Activated CD4-positive, alpha-beta T cell treated with anti-CD3 and anti-CD28 coated beads for 36 hours (primary cell): ENCODE data around the gene TFR2. TPM values are rescaled to one million over a fixed set of nuclear protein-coding genes. Genes with fewer than 3 reads are reported as not detected.

Experiments used
- ATAC-seq: fragments of 200-7000 bp; cut with Tn5 transposase; one replicate; pipeline ENCODE4 v1.10.0; 2021; ENCODE audit warnings: mild to moderate bottlenecking, moderate library complexity
- CTCF ChIA-PET: fragments of 350-600 bp; sonication (Branson Sonifier 250); formaldehyde crosslinking; loops from one replicate; lab custom pipeline; 2021; ENCODE audit warnings: antibody characterized with exemption; lab: Charles Lee
- POLR2A ChIA-PET: fragments of 350-600 bp; sonication (Branson Sonifier 250); formaldehyde crosslinking; loops from one replicate; lab custom pipeline; 2021; ENCODE audit warnings: antibody characterized with exemption, inconsistent platforms; lab: Charles Lee
- DNase-seq: peaks from one replicate; pipeline ENCODE4 v3.0.0-alpha.2; 2020
- H3K27ac Mint-ChIP-seq: one replicate; pipeline ENCODE4 v1.8.0; 2021; ENCODE audit warnings: mixed read lengths
- H3K27me3 Mint-ChIP-seq: one replicate; pipeline ENCODE4 v1.8.0; 2021; ENCODE audit warnings: mixed read lengths
- H3K36me3 Mint-ChIP-seq: one replicate; pipeline ENCODE4 v1.8.0; 2021; ENCODE audit warnings: low read depth, mixed read lengths
- H3K4me1 Mint-ChIP-seq: one replicate; pipeline ENCODE4 v1.8.0; 2021; ENCODE audit warnings: mixed read lengths
- H3K4me3 Mint-ChIP-seq: one replicate; pipeline ENCODE4 v1.8.0; 2021; ENCODE audit warnings: mild to moderate bottlenecking, moderate library complexity, mixed read lengths
- H3K9me3 Mint-ChIP-seq: one replicate; pipeline ENCODE4 v1.8.0; 2021; ENCODE audit warnings: low read depth, mixed read lengths
- intact Hi-C, 2 experiments: fragments of 100-400 bp; cut with DNase I in 1 of 2; cut with micrococcal nuclease in 1 of 2; formaldehyde crosslinking; loops; one replicate each; pipeline versions ENCODE4 v1.14.2 to v1.15.1; 2022 to 2024; cut with DNase I, micrococcal nuclease
- total RNA-seq, 2 experiments: library from RNA; stranded (reverse); gene quantifications; one replicate each; pipeline ENCODE4 v1.2.3, GENCODE V29; 2021

TFR2 gene
- total RNA-seq, 2 experiments from 2014 or later: 10.1 to 12.4 TPM

DNA sequence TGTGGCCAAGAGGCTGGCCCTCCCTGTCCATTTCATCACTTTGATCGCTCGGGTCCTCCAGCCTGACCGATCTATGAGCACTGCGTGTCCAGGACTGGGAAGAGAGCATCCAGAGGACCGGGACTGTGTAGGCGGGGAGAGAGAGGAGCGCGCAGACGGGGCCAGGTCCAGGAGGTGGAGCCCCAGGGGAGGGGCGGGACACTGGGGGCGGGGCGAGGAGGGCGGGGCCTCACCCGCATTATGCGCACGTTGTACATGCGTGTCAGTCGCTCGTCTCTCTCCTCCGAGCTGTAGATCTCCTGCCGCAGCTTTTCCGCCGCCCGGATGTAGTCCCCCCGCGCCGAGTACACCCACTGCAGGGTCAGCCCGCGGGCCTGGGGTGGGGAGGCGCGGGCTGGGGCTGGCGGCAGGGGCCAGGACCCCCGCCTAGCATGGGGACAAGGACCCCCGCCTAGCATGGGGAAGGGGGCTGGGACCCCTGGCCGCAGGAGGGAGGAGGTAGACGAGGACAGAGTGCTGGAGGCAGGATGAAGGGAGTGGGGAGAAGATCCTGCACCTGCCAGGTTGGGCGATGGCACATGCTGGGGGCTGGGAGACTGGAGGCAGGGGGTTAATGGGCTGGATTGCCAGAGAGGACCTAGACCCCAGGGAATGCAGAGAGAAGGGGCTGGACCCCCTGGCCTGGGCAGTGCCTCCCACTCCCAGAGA is 14.7 kb downstream of the TFR2 start:
- Mint-ChIP-seq H3K9me3 (no peaks in the 10 kb centered on the region), H3K4me1 (peaks cover 13% of the 10 kb centered on the region), H3K27ac (peak overlapping the region; percentile 47), H3K36me3 (peaks cover 3% of the 10 kb centered on the region), H3K27me3 (no peaks in the 10 kb centered on the region), H3K4me3 (peak overlapping the region; percentile 71)
- intact Hi-C loops: loop anchor here (1.0 to 5.0 kb wide), 8 partner anchors 14 to 226 kb away; partner anchors contain the start of genes GNB2 (in 2 of the 2), MOSPD3 (in 2 of the 2), FBXO24 (in 1 of the 2) and LRCH4 (in 1 of the 2)
- POLR2A ChIA-PET: interaction anchor here (0.6 to 1.4 kb wide), 5 partner anchors 9 to 550 kb away, joined by 3 to 8 read pairs (median 3); partner anchors contain the start of genes FBXO24 and LRCH4
- CTCF ChIA-PET: interaction anchor here (0.5 to 2.9 kb wide), 7 partner anchors 9 to 226 kb away, joined by 3 to 10 read pairs (median 3); partner anchors contain the start of genes FBXO24, MOSPD3, POP7 and SLC12A9
- ATAC-seq (peak; percentile 99), DNase-seq (peak; percentile 96)

DNA sequence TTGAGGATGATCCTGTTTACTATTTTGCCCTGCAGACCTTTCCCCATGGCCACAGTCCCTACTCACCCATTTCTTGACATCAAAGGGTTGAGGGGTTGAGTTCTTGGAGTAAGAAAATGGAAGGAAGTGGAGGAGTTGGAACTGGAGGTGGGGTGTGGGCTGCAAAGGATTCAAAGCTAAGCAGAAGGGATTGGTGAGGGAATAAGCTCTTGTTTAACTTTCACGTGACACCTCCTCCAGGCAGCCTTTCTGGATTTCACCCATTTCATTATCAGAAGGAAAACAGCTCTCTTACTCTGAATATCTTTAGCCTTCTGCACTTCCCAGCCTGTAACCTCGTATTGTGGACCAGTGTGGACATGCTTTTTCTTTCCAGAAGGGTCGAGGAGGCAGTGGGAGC is 15.3 kb downstream of the TFR2 start:
- intact Hi-C loops: loop anchor here (1.0 to 5.0 kb wide), 8 partner anchors 14 to 226 kb away; partner anchors contain the start of genes GNB2 (in 2 of the 2), MOSPD3 (in 2 of the 2), FBXO24 (in 1 of the 2) and LRCH4 (in 1 of the 2)
- Mint-ChIP-seq H3K4me1 (peaks cover 13% of the 10 kb centered on the region), H3K4me3 (peak overlapping the region; percentile 71), H3K27ac (no peak overlapping the region), H3K9me3 (no peaks in the 10 kb centered on the region), H3K27me3 (no peaks in the 10 kb centered on the region), H3K36me3 (peaks cover 3% of the 10 kb centered on the region)
- no peak for ATAC-seq
- no peak for DNase-seq
- ChIA-PET CTCF (interaction anchor here (0.7 to 2.9 kb wide), 5 partner anchors 8 to 79 kb away, joined by 3 to 10 read pairs (median 4); partner anchors contain the start of genes FBXO24, MOSPD3 and POP7), POLR2A (interaction anchor here (0.8 to 1.4 kb wide), 3 partner anchors 10 to 40 kb away, joined by 3 to 8 read pairs (median 5); partner anchors contain the start of genes FBXO24 and LRCH4)

DNA sequence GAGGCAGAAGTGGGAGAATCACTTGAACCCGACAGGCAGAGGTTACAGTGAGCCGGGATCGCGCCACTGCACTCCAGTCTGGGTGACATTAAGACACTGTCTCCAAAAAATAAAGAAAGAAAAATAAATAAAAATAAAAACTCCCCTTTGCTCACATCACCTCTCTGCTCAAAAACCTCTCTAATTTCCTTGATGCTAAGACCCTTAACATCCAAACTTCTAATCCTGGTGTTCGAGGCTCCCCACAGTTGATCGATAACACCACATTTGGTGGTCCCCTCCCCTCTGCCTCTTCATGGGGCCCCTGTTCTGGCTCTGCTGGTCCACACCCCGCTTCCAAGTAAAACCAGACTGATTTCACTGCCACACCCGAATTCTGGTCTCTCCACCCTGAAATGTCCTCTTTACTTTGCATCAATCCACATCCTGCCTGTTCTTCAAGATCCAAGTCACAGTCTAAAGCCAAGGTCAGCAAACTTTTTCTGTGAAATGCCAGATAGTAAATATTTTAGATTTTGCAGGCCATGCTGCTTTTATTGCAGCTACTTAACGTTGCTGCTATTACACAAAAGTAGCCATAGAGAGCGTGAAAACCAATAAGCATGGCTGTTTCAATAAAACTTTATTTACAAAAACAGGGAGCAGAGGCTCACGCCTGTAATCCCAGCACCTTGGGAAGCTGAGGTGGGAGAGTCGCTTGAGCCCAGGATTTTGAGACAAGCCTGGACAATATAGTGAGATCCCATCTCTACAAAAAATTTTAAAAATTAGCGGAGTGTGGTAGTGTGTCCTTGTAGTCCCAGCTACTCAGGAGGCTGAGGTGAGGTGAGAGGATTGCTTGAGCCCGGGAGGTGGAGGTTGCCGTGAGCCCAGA is 17.2 kb downstream of the TFR2 start:
- no peak overlapping the region for H3K27ac Mint-ChIP-seq
- no peak overlapping the region for H3K4me3 Mint-ChIP-seq
- no peaks in the 10 kb centered on the region for H3K27me3 Mint-ChIP-seq
- H3K9me3 Mint-ChIP-seq: no peaks in the 10 kb centered on the region
- no peak for DNase-seq
- ATAC-seq: no peak
- peaks cover 9% of the 10 kb centered on the region for H3K4me1 Mint-ChIP-seq
- peaks cover 2% of the 10 kb centered on the region for H3K36me3 Mint-ChIP-seq
- ChIA-PET POLR2A (no interaction called here), CTCF (interaction anchor here (0.7 to 1.3 kb wide), 5 partner anchors 9 to 199 kb away, joined by 3 to 4 read pairs (median 3); no protein-coding TSS in a partner anchor)
- intact Hi-C loops: no loop called here

DNA sequence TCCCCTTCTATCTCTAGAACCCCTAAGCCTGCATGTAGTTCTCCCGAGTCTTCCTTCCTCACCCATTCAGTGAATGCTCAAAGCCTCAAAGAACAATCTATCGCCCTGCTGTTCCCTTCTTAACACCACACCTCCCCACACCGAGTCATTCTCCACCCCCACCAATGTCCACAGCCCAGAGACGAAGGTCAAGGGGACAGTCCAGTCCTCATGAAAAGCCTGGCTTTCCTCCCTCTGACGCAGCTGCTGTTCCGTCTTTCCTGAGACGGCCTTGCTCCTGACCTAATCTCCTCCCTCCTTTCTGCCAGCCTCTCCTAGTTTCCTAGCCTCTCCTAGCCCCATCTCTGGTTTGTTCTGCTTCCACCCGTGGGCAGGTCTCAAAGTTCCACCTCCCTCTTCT is 19.8 kb downstream of the TFR2 start:
- H3K4me1 Mint-ChIP-seq: peaks cover 9% of the 10 kb centered on the region
- no peak for ATAC-seq
- no peaks in the 10 kb centered on the region for H3K9me3 Mint-ChIP-seq
- ChIA-PET CTCF (interaction anchor here (0.8 kb wide), 1 partner anchor 463 kb away, joined by 3 read pairs; no protein-coding TSS in a partner anchor), POLR2A (no interaction called here)
- no peak overlapping the region for H3K4me3 Mint-ChIP-seq
- intact Hi-C loops: no loop called here
- no peak for DNase-seq
- no peaks in the 10 kb centered on the region for H3K27me3 Mint-ChIP-seq
- H3K27ac Mint-ChIP-seq: no peak overlapping the region
- H3K36me3 Mint-ChIP-seq: peaks cover 2% of the 10 kb centered on the region

DNA sequence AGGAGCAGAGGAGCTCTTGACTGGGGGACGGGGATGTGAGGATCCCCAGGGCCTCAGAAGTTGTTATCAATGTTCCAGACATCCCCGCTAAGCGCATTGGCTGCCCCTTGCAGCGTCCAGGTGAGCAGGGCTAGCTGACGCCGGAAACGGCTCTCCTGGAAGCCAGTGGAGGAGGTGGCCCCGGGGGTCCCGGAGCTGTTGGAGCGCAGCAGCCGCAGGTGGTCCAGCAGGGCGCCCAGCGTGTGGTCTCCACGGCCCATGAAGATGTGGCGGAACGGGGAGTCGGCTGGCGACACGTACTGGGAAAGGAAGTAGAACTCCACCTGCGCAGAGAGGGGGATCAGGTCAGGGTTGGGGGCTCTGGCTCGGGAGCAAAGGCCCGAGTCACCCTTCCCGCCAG is 20.5 kb downstream of the TFR2 start:
- POLR2A ChIA-PET: no interaction called here
- no peak overlapping the region for H3K27ac Mint-ChIP-seq

DNA sequence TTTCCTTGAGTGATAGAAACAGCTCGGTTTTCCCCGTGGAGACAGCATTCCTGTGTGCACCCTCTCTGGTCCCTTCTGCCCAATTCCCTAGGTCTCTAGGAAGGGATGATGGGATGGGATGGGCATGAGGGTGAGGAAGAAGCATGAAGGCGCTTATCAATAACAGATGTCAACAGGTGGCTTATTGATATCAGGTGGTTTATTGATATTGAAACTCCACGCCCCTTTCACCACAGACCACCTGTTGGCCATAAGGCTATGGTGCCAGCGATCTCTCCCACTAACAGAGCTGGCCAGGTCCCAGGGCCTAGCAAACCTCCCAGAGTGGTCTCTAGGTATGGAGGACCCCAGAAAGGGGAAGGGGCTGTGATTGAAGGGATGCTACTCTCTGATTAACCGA is 21.1 kb downstream of the TFR2 start:
- CTCF ChIA-PET: interaction anchor here (1.5 kb wide), 2 partner anchors 8 to 86 kb away, joined by 3 read pairs; partner anchors contain the start of genes MOSPD3 and POP7
- POLR2A ChIA-PET: interaction anchor here (0.5 kb wide), 1 partner anchor 211 kb away, joined by 4 read pairs; no protein-coding TSS in a partner anchor
- H3K27ac Mint-ChIP-seq: no peak overlapping the region
- H3K27me3 Mint-ChIP-seq: no peaks in the 10 kb centered on the region
- ATAC-seq: no peak
- no peaks in the 10 kb centered on the region for H3K4me1 Mint-ChIP-seq
- DNase-seq: no peak
- no peaks in the 10 kb centered on the region for H3K9me3 Mint-ChIP-seq
- peaks cover 2% of the 10 kb centered on the region for H3K36me3 Mint-ChIP-seq
- intact Hi-C loops: no loop called here
- no peak overlapping the region for H3K4me3 Mint-ChIP-seq

More for the DNA sequence above, 20.5 kb downstream of the TFR2 start:
- H3K9me3 Mint-ChIP-seq: no peaks in the 10 kb centered on the region
- peaks cover 2% of the 10 kb centered on the region for H3K36me3 Mint-ChIP-seq
- H3K27me3 Mint-ChIP-seq: no peaks in the 10 kb centered on the region
- peaks cover 2% of the 10 kb centered on the region for H3K4me1 Mint-ChIP-seq
- CTCF ChIA-PET: interaction anchor here (0.6 to 1.5 kb wide), 3 partner anchors 8 to 97 kb away, joined by 3 read pairs; partner anchors contain the start of genes MOSPD3 and POP7
- no peak for ATAC-seq
- DNase-seq: no peak
- no peak overlapping the region for H3K4me3 Mint-ChIP-seq
- intact Hi-C loops: no loop called here

DNA sequence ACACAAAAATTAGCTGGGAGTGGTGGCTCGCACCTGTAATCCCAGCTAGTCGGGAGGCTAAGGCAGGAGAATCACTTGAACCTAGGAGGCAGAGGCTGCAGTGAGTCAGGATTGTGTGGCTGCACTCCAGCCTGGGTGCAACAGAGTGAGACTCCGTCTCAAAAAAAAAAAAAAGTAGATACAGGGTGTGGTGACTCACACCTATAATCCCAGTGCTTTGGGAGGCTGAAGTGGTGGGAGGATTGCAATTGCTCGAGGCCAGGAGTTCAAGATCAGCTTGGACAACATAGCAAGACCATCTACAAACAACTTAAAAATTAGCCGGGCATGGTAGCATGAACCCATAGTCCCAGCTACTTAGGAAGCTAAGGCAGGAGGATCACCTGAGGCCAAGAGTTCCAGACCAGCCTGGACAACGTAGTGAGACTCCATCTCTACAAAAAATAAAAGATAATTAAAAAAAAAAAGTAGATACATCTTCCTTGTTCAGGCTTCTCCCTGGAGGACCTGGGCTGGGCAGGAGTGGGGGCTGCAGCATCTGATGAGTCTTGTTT is 27.0 kb downstream of the TFR2 start:
- intact Hi-C loops: loop anchor here in 1 of 2 experiments (5.0 kb wide), 2 partner anchors 78 to 263 kb away; partner anchors contain the start of genes GIGYF1 and SRRT
- ATAC-seq: no peak

DNA sequence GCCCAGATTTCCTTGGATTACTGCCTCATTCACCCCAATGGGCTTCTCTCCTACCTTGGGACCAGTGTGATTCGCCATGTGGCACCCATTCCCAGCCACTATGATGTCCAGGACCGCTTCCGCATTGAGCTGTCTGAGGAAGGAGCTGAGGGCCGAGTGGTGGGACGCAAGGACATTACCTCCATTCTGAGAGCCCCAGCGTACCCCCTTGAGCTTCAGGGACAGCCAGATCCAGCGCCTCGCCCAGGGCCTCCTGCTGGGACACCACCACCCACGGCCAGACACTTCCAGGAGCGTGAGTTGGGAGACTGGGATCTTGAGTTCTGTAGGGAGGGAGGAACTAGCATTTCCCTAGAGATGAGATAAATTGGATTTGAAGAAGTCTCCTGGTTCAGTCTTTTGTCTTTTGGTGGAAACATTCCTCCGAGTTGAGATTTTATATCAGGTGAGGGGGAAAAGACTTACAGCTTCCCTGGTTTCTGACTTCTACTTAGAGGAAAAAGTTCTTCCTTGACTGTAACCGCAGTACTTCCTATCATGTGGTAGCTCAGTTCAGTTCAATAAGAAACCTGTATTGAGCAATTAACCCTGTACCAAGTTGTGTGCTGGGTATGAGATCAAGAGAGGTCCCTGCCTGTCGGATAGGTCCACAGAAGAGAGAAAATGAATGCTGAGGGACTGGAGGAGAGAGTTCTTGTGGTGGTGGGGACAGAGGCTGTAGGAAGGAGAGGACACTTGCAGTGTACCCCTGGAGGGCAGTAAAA is 27.8 kb downstream of the TFR2 start:
- Mint-ChIP-seq H3K4me1 (peaks cover 17% of the 10 kb centered on the region), H3K27me3 (no peaks in the 10 kb centered on the region), H3K9me3 (no peaks in the 10 kb centered on the region), H3K36me3 (no peaks in the 10 kb centered on the region), H3K4me3 (peak overlapping the region; percentile 83), H3K27ac (no peak overlapping the region)
- POLR2A ChIA-PET: interaction anchor here (0.8 to 2.0 kb wide), 5 partner anchors 13 to 185 kb away, joined by 3 to 12 read pairs (median 5); partner anchors contain the start of genes FBXO24, LRCH4 and ZCWPW1
- CTCF ChIA-PET: interaction anchor here (0.7 to 3.9 kb wide), 10 partner anchors 11 to 391 kb away, joined by 3 to 22 read pairs (median 5); partner anchors contain the start of genes PCOLCE and POP7
- ATAC-seq (no peak), DNase-seq (no peak)
- intact Hi-C loops: loop anchor here in 1 of 2 experiments (5.0 kb wide), 2 partner anchors 79 to 264 kb away; partner anchors contain the start of genes GIGYF1 and SRRT

More for the DNA sequence above, 27.0 kb downstream of the TFR2 start:
- H3K4me1 Mint-ChIP-seq: peaks cover 17% of the 10 kb centered on the region
- no peaks in the 10 kb centered on the region for H3K9me3 Mint-ChIP-seq
- H3K36me3 Mint-ChIP-seq: no peaks in the 10 kb centered on the region
- H3K4me3 Mint-ChIP-seq: no peak overlapping the region
- H3K27me3 Mint-ChIP-seq: no peaks in the 10 kb centered on the region
- DNase-seq: no peak
- ChIA-PET CTCF (interaction anchor here (0.7 to 3.9 kb wide), 5 partner anchors 15 to 91 kb away, joined by 3 to 22 read pairs (median 3); partner anchors contain the start of gene POP7), POLR2A (interaction anchor here (1.5 kb wide), 1 partner anchor 12 kb away, joined by 5 read pairs; no protein-coding TSS in a partner anchor)
- no peak overlapping the region for H3K27ac Mint-ChIP-seq

DNA sequence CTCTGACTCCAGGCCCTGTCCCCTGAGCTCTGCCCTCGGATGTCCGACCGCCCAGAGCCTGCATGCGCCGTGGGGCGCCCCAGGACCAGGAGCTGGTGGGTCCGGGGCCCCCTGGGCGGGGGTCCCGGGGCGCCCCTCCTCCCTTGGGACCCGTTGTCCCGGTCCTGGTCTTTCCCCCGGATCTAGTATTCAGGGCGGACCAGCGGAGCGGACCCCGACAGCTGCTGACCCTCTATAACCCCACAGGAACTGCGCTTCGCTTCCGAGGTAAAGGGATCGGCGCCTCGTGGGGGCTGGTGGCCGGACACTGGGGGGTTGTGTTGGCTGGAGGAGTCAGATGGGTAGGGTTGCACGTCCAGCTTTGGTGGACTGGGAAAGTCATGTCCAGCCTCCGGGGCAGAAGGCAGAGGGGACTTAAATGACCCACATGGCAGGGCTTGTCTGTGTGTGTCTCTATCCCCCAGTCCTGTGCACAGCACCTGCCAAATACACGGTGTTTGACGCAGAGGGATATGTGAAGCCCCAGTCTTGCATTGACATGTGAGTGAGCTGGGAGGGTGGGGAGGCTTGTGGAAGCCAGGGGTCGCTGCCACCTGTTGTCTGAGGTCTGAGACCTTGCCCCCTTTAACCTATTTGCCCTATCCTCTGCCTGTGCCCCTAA is 28.5 kb downstream of the TFR2 start:
- peaks cover 17% of the 10 kb centered on the region for H3K4me1 Mint-ChIP-seq
- H3K27ac Mint-ChIP-seq: no peak overlapping the region
- H3K36me3 Mint-ChIP-seq: no peaks in the 10 kb centered on the region
- intact Hi-C loops: loop anchor here (1.0 to 5.0 kb wide), 17 partner anchors 9 to 436 kb away; partner anchors contain the start of genes FBXO24 (in 2 of the 2), GIGYF1 (in 2 of the 2), GNB2 (in 2 of the 2) and LRCH4 (in 2 of the 2)
- peak overlapping the region; percentile 83 for H3K4me3 Mint-ChIP-seq
- H3K9me3 Mint-ChIP-seq: no peaks in the 10 kb centered on the region
- no peak for ATAC-seq
- H3K27me3 Mint-ChIP-seq: no peaks in the 10 kb centered on the region
- CTCF ChIA-PET: interaction anchor here (0.6 to 3.9 kb wide), 21 partner anchors 8 to 479 kb away, joined by 3 to 22 read pairs (median 5); partner anchors contain the start of genes FBXO24, LRCH4, PCOLCE and POP7
- POLR2A ChIA-PET: interaction anchor here (0.6 to 2.0 kb wide), 11 partner anchors 14 to 268 kb away, joined by 3 to 12 read pairs (median 4); partner anchors contain the start of genes FBXO24, GNB2, LRCH4 and POP7
- peak; percentile 51 for DNase-seq
